ENCODE measurements around the gene LST1. TPM values are rescaled to one million over a fixed set of nuclear protein-coding genes. Genes with fewer than 3 reads are reported as not detected.

Gene LST1
- total RNA-seq, 1 experiment from 2014 or later = not detected

- TF ChIP-seq EZH2phosphoT487 (IDR thresholded peaks at IDR 0.05; ENCODE audit: borderline replicate concordance, low read length) = no peak
- TF ChIP-seq CTCF (conservative IDR thresholded peaks at IDR 0.05; ENCODE audit: low read depth, low read length) = no peak
- no peak for TF ChIP-seq EZH2 (IDR thresholded peaks at IDR 0.05; ENCODE audit: low read length, unreplicated experiment)
- Histone ChIP-seq H3K9ac (ENCODE audit: low read length) (no peak overlapping the region), H3F3A (ENCODE audit: low read length, unreplicated experiment) (no peaks in the 10 kb centered on the region), H3K27ac (ENCODE audit: low read length) (no peak overlapping the region), H3K79me2 (ENCODE audit: low read length) (no peaks in the 10 kb centered on the region), H3K9me3 (ENCODE audit: low read length) (no peaks in the 10 kb centered on the region), H3K36me3 (ENCODE audit: low read depth, low read length) (no peaks in the 10 kb centered on the region), H3K4me3 (ENCODE audit: low read length) (no peak overlapping the region), H2AFZ (ENCODE audit: low read length) (no peak overlapping the region), H3K9me2 (replicated peaks; ENCODE audit: low read length) (no peaks in the 10 kb centered on the region), H4K20me1 (ENCODE audit: low read length) (no peaks in the 10 kb centered on the region), H3K4me1 (ENCODE audit: insufficient read depth, low read length) (0 out of 2 replicates have a peak, but pooled peaks cover 8% of the 10 kb centered on the region), H3K27me3 (ENCODE audit: low read length) (no peaks in the 10 kb centered on the region), H3K4me2 (ENCODE audit: low read length) (no peak overlapping the region)
- POLR2A ChIA-PET (ENCODE audit: unreplicated experiment) = no interaction called here
- intact Hi-C loops (cut with micrococcal nuclease) = no loop called here
- ATAC-seq (no peak), DNase-seq (no peak)
- CTCF ChIA-PET = interaction anchor here (0.6 kb wide), 1 partner anchor 62 kb away, joined by 5 read pairs; no protein-coding TSS in a partner anchor
- BruUV-seq (replicated peaks) = no TSS peak
Observed at GRCh38 chr6:31575952-31576685, 10.0 kb upstream of the LST1 start.

GRCh38 chr6:31576897-31577578 is 9.0 kb upstream of the LST1 start:
- no peaks in the 10 kb centered on the region for H3K27me3 ChIP-seq (ENCODE audit: low read length)
- peaks cover 11% of the 10 kb centered on the region; the same call in 1 of the 2 replicates for H3K4me1 ChIP-seq (ENCODE audit: insufficient read depth, low read length)
- no peak overlapping the region for H2AFZ ChIP-seq (ENCODE audit: low read length)
- no peak for TF ChIP-seq CTCF (conservative IDR thresholded peaks at IDR 0.05; ENCODE audit: low read depth, low read length)
- TF ChIP-seq EZH2phosphoT487 (IDR thresholded peaks at IDR 0.05; ENCODE audit: borderline replicate concordance, low read length) = no peak
- no peak for TF ChIP-seq EZH2 (IDR thresholded peaks at IDR 0.05; ENCODE audit: low read length, unreplicated experiment)
- H3K36me3 ChIP-seq (ENCODE audit: low read depth, low read length) = no peaks in the 10 kb centered on the region
- intact Hi-C loops (cut with micrococcal nuclease) = no loop called here
- no peak for DNase-seq
- no peaks in the 10 kb centered on the region for H3K9me2 ChIP-seq (replicated peaks; ENCODE audit: low read length)
- no peaks in the 10 kb centered on the region for H3F3A ChIP-seq (ENCODE audit: low read length, unreplicated experiment)
- H3K4me2 ChIP-seq (ENCODE audit: low read length) = no peak overlapping the region
- ChIA-PET POLR2A (ENCODE audit: unreplicated experiment) (interaction anchor here (0.6 kb wide), 1 partner anchor 341 kb away, joined by 7 read pairs; no protein-coding TSS in a partner anchor), CTCF (interaction anchor here (0.6 kb wide), 1 partner anchor 21 kb away, joined by 3 read pairs; no protein-coding TSS in a partner anchor)
- no TSS peak for BruUV-seq (replicated peaks)
- H3K9ac ChIP-seq (ENCODE audit: low read length) = no peak overlapping the region
- H3K4me3 ChIP-seq (ENCODE audit: low read length) = no peak overlapping the region
- no peaks in the 10 kb centered on the region for H3K79me2 ChIP-seq (ENCODE audit: low read length)
- H3K27ac ChIP-seq (ENCODE audit: low read length) = no peak overlapping the region
- ATAC-seq = no peak
- no peaks in the 10 kb centered on the region for H4K20me1 ChIP-seq (ENCODE audit: low read length)
- H3K9me3 ChIP-seq (ENCODE audit: low read length) = no peaks in the 10 kb centered on the region

Measured in PC-3 (cell line).